Upper lobe of left lung (tissue), 4 donors: Measurements from ENCODE around the gene LIG3.

Experiments
- CTCF ChIP-seq, 6 experiments: fragments of 450-650 bp in 4 of 6; fragments of 200-600 bp in 2 of 6; sonication (generic) in 2 of 6; IDR thresholded peaks; one replicate each; pipeline ENCODE4 v1.5.1; 2016 to 2019; ENCODE audit warnings: antibody characterized with exemption in 6 of 6
- POLR2A ChIP-seq, 4 donors: fragments of 450-650 bp; IDR thresholded peaks; one replicate each; pipeline ENCODE4 v1.5.1; 2016 to 2017; ENCODE audit warnings: antibody characterized with exemption in 4 of 4, mild to moderate bottlenecking in 2 of 4

GRCh38 chr17:35046740-35047283 is 66.5 kb downstream of the LIG3 start:
- no peak for TF ChIP-seq POLR2A (IDR thresholded peaks at IDR 0.05)
- no peak for TF ChIP-seq CTCF (IDR thresholded peaks at IDR 0.05)
